Kasumi-1 (cell line): ENCODE results near the gene HSF2.
A peak's percentile ranks its signal among the peaks of the same experiment; 100 is the strongest.

ENCODE experiments used
- DNase-seq, 2 experiments: peaks; one replicate each; lab custom pipeline; 2025; lab: John Stamatoyannopoulos, UW

HSF2 gene, protein sequence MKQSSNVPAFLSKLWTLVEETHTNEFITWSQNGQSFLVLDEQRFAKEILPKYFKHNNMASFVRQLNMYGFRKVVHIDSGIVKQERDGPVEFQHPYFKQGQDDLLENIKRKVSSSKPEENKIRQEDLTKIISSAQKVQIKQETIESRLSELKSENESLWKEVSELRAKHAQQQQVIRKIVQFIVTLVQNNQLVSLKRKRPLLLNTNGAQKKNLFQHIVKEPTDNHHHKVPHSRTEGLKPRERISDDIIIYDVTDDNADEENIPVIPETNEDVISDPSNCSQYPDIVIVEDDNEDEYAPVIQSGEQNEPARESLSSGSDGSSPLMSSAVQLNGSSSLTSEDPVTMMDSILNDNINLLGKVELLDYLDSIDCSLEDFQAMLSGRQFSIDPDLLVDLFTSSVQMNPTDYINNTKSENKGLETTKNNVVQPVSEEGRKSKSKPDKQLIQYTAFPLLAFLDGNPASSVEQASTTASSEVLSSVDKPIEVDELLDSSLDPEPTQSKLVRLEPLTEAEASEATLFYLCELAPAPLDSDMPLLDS

DNA sequence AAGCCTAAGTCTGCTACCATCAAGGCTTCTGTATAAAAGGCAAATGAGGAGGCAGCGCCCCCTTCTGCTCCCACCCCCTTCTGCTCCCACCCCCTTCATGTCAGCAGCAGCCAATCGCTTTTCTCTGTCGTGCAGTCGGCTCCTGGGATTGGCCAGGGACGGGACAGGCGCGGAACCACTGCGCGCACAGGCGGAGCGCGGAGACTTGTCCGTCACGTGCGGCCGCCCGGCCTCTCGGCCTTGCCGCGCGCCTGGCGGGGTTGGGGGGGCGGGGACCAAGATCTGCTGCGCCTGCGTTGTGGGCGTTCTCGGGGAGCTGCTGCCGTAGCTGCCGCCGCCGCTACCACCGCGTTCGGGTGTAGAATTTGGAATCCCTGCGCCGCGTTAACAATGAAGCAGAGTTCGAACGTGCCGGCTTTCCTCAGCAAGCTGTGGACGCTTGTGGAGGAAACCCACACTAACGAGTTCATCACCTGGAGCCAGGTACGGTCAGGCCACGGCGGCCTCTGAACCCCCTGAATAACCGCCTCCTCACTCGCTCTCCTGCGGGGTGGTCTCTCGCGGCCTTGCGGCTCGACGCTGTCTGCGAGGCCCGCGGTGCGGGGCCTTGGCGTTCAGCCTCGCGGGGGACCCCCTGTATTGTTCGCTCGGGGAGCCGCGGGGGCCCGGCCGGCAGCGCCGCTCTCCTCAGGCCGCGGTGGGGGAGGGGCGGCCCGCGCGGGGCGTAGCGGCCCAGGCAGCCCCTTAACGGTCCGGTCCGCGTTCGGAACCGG, at the start of gene HSF2:
HSF2 (plus strand) TSS at position 305 of the 773 bp plus-strand sequence; CDS start at position 391, 86 bp downstream.
- peak; percentile 94 to 96 for DNase-seq

- DNase-seq = no peak
These were observed 46.3 kb upstream of the HSF2 start for GRCh38 chr6:122352981-122353664.

DNA sequence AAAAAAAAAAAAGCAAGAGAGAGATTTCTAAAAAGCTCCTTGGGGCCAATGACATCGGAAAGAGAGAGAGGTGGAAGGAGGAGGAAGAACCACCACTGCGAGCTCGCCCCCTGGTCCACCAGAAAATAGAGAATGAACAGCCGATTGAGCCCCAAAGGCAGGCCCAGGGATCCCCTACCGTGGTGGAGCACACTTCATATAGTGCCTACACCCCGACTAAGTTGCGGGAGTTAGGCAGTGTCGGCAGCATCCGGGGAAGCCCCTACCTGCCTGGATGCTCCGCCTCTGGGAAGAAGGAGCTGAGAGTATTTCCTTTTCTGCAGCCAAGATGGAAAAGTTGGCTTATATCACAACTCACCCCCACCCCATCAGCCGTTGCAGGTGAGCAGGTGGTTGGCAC, 38.6 kb upstream of the HSF2 start:
- no peak for DNase-seq

DNA sequence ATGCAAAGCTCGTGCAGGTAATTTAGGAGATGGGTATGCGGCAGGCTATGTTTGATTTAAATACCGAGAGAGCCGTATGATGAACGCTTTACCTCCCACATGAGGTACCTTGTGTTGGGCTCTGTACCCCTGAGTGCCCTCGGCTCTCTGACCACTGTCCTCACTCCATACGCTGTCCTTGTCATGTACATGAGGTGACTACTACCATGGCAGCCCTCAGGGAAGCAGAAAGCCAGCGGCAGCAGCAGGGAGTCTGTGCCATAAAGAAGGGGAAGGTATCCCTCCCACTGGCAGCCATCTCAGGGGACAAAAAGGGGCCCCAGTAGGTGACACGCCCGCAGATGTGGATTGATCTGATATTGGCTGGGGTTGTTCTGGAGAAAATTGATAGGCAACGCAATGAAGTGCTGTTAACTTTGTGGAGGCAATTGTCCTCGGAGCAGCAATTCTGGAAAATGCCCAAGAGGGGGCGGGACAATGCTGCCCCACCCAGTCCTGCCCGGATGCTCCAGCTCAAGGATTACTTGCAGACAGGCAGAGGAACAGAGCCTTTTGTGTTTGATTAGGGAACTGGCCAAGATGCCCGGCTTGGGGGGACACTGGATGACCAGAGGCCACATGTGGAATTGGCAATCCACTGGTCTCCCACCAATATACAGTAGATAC, 38.0 kb upstream of the HSF2 start:
- DNase-seq = no peak

DNA sequence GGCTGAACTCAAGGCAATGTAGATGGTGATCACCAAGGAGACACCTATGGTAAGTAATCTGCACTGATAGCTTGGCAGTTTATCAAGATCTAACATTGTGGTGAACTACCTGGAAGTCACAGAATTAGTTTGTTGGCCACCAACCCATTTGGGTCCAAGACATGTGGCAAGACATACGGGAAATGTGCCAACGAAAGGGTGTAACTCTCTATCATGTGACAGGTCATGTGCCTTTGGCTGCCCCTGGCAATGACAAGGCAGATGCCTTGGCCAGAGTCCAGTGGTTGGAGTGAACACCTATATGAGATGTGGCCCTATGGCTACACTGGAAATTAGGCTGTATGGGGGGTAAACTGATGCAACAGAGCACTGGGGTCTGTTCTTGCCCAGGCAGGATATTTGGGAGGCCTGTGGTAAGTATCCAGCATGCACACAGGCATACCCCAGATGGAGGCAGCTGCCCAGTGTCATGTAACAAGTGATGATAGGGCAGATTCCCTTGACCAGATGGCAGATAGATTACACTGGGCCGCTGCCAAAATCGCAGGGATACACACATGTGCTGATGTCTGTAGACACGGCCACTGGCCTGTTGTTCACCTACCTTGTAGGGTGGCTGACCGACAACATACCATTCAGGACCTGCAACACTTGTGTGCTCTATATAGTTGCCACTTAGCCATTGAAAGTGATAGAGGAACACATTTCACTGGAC, 35.5 kb upstream of the HSF2 start:
- DNase-seq = no peak

GRCh38 chr6:122365775-122366403, 33.6 kb upstream of the HSF2 start:
- DNase-seq = no peak

- no peak for DNase-seq
These were observed 32.3 kb upstream of the HSF2 start for GRCh38 chr6:122367171-122367570.

DNA sequence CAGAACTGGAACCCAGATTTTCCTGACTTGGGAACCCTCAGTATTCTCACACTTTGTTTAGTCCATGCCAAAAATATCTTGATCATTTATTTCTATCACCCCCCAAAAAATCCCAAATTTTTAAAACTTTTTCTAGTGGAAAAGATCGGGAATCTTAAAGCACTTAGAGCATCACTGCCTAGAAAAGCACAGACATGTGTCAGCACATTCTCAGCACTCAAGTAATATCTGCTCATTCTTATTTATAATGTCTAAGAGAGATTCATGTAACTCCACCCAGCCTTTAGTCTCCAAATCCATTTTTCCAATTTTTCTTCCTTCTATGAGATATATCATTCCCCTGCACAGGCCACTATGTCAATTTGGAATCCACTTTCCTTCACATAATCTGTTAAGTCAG, 29.9 kb upstream of the HSF2 start:
- no peak for DNase-seq

- DNase-seq = peak; percentile 38 to 40
These were observed 26.8 kb upstream of the HSF2 start for GRCh38 chr6:122372647-122373046.

- no peak for DNase-seq
These were observed 25.1 kb upstream of the HSF2 start for GRCh38 chr6:122374307-122374706.

DNA sequence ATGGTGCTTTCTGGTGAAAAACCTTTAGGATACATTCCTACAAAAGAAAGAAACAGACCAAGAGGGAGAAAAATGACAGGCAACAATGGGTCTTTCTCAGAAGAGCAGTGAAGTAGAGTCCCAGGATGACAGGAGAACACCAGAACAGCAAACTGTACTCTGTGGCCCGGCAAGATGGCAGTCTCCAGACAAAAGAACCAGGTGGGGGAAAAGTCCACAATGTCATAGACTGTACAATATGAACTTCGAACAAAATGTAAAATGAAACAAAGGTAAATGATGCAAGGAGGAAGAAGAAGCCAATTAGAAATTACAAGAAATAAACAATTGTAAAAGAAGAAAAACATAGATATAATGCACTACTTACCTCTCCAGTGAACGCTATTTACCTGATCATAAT, 23.2 kb upstream of the HSF2 start:
- DNase-seq = no peak

- peak; percentile 78 to 87 for DNase-seq
These were observed 17.8 kb upstream of the HSF2 start for GRCh38 chr6:122381494-122382265.

- DNase-seq = no peak
These were observed 13.4 kb upstream of the HSF2 start for GRCh38 chr6:122385857-122386612.

- no peak for DNase-seq
These were observed 10.5 kb upstream of the HSF2 start for GRCh38 chr6:122388945-122389344.

- DNase-seq = no peak
These were observed 9.6 kb upstream of the HSF2 start for GRCh38 chr6:122389704-122390372.

DNA sequence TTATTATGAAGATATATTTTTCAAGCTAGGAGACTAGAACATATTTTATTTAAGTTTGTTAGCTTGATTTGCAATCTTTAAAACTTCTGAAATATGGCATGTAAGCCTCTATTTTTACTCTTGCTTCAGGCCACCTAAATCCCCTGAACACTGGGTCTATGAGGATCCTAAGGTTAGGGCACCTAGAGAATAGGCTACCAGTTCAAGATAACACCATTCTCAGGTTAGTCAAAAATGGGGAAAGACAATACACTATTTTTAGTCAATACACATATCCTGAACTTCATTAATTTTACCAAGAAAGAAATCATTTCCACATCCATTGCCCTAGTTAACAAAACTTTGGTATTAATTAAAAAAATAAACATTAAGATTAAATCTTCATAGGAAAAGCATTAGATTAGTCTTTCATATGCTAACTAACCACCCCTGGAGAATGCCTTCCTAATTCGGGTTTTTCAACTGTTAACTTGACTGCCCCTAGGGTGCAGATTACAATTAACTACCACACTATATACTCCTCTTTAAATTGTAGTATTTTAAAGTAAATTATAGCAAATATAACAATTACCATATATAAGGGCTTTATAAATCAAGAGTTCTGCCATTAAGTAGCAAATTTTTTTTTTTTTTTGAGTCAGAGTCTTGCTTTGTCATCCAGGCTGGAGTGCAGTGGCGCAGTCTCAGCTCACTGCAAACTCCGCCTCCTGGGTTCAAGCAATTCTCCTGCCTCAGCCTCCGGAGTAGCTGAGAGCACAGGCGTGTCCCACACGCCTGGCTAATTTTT, 6.7 kb upstream of the HSF2 start:
- no peak for DNase-seq

- DNase-seq = no peak
These were observed 6.0 kb upstream of the HSF2 start for GRCh38 chr6:122393351-122393896.
